Effector memory CD8-positive, alpha-beta T cell (primary cell): ENCODE data around the gene INSR.

Experiments used
- ATAC-seq: fragments of 150-1000 bp; cut with Tn5 transposase; replicated peaks from 2 replicates; pipeline ENCODE4 v1.10.0; 2021; ENCODE audit warnings: mild to moderate bottlenecking, moderate library complexity
- DNase-seq, 3 experiments: peaks; one replicate each; pipeline ENCODE4 v3.0.0; 2021
- H3K27ac Mint-ChIP-seq, 2 donors: one replicate each; pipeline ENCODE4 v1.8.0; 2022; ENCODE audit warnings: mild to moderate bottlenecking in 2 of 2, mixed read lengths in 2 of 2, moderate library complexity in 2 of 2
- H3K27me3 Mint-ChIP-seq, 2 donors: one replicate each; pipeline ENCODE4 v1.8.0; 2022; ENCODE audit warnings: mixed read lengths in 2 of 2
- H3K36me3 Mint-ChIP-seq: one replicate; pipeline ENCODE4 v1.8.0; 2022; ENCODE audit warnings: mild to moderate bottlenecking, moderate library complexity, mixed read lengths; ENCODE audit not compliant: insufficient read depth
- H3K4me1 Mint-ChIP-seq, 2 donors: one replicate each; pipeline ENCODE4 v1.8.0; 2022; ENCODE audit warnings: low read depth in 2 of 2, mixed read lengths in 2 of 2
- H3K4me3 Mint-ChIP-seq, 2 donors: one replicate each; pipeline ENCODE4 v1.8.0; 2022; ENCODE audit warnings: mild to moderate bottlenecking in 2 of 2, mixed read lengths in 2 of 2, moderate library complexity in 2 of 2
- H3K9me3 Mint-ChIP-seq, 2 donors: one replicate each; pipeline ENCODE4 v1.8.0; 2022; ENCODE audit warnings: mixed read lengths in 2 of 2

INSR gene

GRCh38 chr19:7258840-7259395 is 35.3 kb downstream of the INSR start:
- ATAC-seq (no peak), DNase-seq (no peak)
- Mint-ChIP-seq H3K36me3 (no peaks in the 10 kb centered on the region), H3K27ac (no peak overlapping the region), H3K27me3 (peaks cover 12 to 27% of the 10 kb centered on the region in 2 donors), H3K4me3 (no peak overlapping the region), H3K4me1 (no peaks in the 10 kb centered on the region), H3K9me3 (no peaks in the 10 kb centered on the region)

DNA sequence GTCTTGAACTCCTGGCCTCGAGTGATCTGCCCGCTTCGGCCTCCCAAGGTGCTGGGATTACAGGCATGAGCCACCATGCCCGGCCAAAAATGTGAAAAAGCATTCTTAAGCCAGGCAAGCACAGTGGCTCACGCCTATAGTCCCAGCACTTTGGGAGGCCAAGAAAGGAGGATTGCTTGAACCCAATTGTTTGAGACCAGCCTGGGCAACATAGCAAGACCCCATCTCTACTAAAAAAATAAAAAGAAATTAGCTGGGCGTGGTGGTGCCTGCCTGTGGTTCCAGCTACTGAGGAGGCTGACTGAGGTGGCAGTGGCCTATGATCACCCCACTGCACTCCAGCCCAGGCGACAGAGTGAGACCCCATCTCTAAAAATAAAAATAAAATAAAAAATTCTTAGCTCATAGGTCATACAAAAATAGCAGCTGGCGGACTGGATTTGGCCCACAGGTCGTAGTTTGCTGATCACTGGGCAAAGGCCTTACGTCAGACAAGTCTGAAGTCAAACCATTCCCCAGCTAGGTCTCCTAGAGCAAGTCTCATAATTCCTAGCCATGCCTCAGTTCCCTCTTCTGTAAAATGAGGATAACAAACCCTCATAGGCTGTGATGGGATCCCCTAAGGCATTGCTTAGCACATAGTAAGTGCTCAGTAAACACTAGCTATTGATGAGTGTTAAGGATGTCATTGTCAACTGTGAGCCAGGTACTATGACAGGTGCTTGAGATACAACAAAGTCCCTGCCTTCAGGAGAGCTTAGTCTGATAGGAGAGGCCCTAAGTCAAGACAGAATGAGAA is 36.0 kb downstream of the INSR start:
- Mint-ChIP-seq H3K27me3 (peaks cover 12 to 27% of the 10 kb centered on the region in 2 donors), H3K9me3 (no peaks in the 10 kb centered on the region), H3K36me3 (no peaks in the 10 kb centered on the region), H3K4me1 (no peaks in the 10 kb centered on the region), H3K4me3 (no peak overlapping the region), H3K27ac (no peak overlapping the region)
- ATAC-seq (no peak), DNase-seq (no peak)

DNA sequence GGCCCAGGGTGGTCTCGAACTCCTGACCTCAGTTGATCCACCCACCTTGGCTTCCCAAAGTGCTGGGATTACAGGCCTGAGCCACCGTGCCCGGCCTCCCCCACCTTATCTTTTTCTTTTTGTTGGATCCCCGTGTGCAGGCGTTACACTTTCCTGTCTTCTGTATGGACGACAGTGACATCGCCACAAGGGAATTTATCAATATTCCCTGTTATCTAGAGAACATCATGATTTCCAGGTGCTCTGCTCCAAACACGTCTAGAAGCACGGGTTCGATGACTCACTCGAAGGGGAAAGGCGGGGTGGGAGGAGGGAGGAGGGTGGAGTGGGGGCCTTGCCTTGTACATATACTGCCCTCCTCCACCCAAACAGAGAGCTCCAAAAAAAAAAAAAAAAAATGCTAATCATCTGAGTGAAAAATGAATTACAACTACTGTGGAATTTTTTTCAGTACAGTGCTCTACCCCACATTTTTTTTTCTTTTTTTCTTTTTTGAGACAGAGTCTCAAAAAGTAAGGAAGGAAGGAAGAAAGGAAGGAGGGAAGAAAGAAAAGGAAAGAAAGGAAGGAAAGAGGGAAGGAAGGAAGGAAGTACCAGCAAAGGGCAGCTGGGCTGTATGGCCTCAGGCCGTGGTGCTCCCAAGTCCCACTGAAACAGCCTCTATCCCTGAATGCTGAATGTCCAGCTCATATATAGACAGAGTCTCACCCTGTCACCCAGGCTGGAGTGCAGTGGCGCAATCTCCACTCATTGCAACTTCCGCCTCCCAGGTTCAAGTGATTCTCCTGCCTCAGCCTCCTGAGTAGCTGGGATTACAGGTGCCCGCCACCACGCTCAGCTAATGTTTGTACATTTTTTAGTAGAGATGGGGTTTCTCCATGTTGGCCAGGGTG is 36.8 kb downstream of the INSR start:
- no peaks in the 10 kb centered on the region for H3K9me3 Mint-ChIP-seq
- no peak overlapping the region for H3K4me3 Mint-ChIP-seq
- peaks cover 7 to 27% of the 10 kb centered on the region in 2 donors for H3K27me3 Mint-ChIP-seq
- H3K36me3 Mint-ChIP-seq, result no peaks in the 10 kb centered on the region
- no peak overlapping the region for H3K27ac Mint-ChIP-seq
- no peaks in the 10 kb centered on the region for H3K4me1 Mint-ChIP-seq
- ATAC-seq (no peak), DNase-seq (no peak)

DNA sequence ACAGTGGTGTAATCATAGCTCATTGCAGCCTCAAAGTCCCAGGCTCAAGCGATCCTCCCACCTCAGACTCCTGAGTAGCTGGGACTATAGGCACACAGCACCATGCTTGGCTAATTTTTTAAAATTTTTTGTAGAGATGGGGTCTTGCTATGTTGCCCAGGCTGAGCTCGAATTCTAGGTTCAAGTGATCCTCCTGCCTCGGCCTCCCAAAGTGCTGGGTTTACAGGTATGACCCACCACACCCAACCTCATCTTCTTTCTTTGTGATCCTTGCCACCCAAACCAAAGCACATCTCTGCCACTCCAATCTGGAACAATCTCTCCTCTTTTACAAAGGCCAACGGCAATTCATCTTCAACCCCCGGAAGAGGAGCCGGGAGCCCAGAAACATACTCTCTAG is 38.6 kb downstream of the INSR start:
- DNase-seq, result no peak
- Mint-ChIP-seq H3K27me3 (peaks cover 0 to 16% of the 10 kb centered on the region in 2 donors), H3K4me1 (no peaks in the 10 kb centered on the region), H3K4me3 (no peak overlapping the region), H3K36me3 (no peaks in the 10 kb centered on the region), H3K9me3 (no peaks in the 10 kb centered on the region), H3K27ac (no peak overlapping the region)
- ATAC-seq, result no peak

DNA sequence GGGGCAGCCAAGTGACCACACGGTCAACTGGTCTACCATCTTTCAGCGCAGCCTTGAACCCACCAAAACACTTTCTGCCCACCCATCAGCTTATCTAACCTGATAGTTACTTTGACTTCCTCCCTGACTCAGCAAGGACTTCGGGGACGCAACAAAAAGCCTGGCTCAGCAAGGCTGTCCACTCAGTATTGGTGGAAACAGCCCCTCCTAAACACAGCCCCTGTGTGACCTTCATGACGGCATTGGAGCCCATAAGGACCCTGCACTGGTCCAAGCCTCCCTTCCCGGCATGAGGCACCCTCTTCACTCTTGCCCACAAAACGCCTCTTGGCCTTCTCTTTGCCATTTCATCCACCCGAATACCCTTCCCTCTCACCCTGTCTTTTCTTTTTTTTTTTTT is 39.1 kb downstream of the INSR start:
- H3K4me3 Mint-ChIP-seq, result no peak overlapping the region
- no peaks in the 10 kb centered on the region for H3K9me3 Mint-ChIP-seq
- H3K27me3 Mint-ChIP-seq, result peaks cover 2 to 11% of the 10 kb centered on the region in 2 donors
- H3K4me1 Mint-ChIP-seq, result no peaks in the 10 kb centered on the region
- no peaks in the 10 kb centered on the region for H3K36me3 Mint-ChIP-seq
- no peak overlapping the region for H3K27ac Mint-ChIP-seq
- ATAC-seq (no peak), DNase-seq (no peak)

- H3K36me3 Mint-ChIP-seq, result no peaks in the 10 kb centered on the region
- ATAC-seq, result no peak
- no peaks in the 10 kb centered on the region for H3K4me1 Mint-ChIP-seq
Measured at GRCh38 chr19:7254590-7254989, 39.6 kb downstream of the INSR start.

DNA sequence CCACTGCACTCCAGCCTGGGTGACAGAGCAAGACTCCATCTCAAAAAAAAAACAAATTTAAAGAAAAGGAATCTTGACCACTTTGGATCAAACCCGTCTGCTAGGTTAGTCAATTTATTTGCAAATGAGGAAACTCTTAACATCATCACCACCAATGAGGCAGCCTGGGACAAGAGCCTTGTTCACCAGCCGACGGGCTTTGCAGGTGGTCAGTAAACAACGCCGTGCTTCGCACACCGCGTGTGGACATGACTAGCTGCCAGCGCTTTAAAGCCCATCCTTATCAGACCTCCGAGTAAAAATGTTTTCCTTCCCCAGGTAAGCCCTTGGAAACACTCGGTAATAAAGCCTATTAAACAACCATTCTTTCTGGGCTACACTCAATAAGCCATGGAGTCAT is 41.9 kb downstream of the INSR start:
- peaks cover 14 to 17% of the 10 kb centered on the region in 2 donors for H3K27me3 Mint-ChIP-seq
- H3K9me3 Mint-ChIP-seq, result no peaks in the 10 kb centered on the region
- H3K36me3 Mint-ChIP-seq, result no peaks in the 10 kb centered on the region
- H3K4me1 Mint-ChIP-seq, result no peaks in the 10 kb centered on the region
- H3K4me3 Mint-ChIP-seq, result no peak overlapping the region
- H3K27ac Mint-ChIP-seq, result no peak overlapping the region
- DNase-seq (no peak), ATAC-seq (no peak)

More at GRCh38 chr19:7254590-7254989, 39.6 kb downstream of the INSR start:
- Mint-ChIP-seq H3K27me3 (peaks cover 7 to 13% of the 10 kb centered on the region in 2 donors), H3K9me3 (no peaks in the 10 kb centered on the region), H3K4me3 (no peak overlapping the region), H3K27ac (no peak overlapping the region)
- no peak for DNase-seq

- H3K4me3 Mint-ChIP-seq, result no peak overlapping the region
- H3K4me1 Mint-ChIP-seq, result no peaks in the 10 kb centered on the region
- no peak overlapping the region for H3K27ac Mint-ChIP-seq
- DNase-seq, result no peak
- peaks cover 0 to 2% of the 10 kb centered on the region in 2 donors for H3K9me3 Mint-ChIP-seq
- ATAC-seq, result no peak
- no peaks in the 10 kb centered on the region for H3K36me3 Mint-ChIP-seq
- peaks cover 14 to 24% of the 10 kb centered on the region in 2 donors for H3K27me3 Mint-ChIP-seq
Measured at GRCh38 chr19:7251494-7251893, 42.7 kb downstream of the INSR start.

- no peaks in the 10 kb centered on the region for H3K36me3 Mint-ChIP-seq
- ATAC-seq (no peak), DNase-seq (no peak)
- H3K4me3 Mint-ChIP-seq, result no peak overlapping the region
- H3K9me3 Mint-ChIP-seq, result peaks cover 0 to 2% of the 10 kb centered on the region in 2 donors
- H3K27ac Mint-ChIP-seq, result no peak overlapping the region
- no peaks in the 10 kb centered on the region for H3K4me1 Mint-ChIP-seq
- peaks cover 14 to 24% of the 10 kb centered on the region in 2 donors for H3K27me3 Mint-ChIP-seq
Measured at GRCh38 chr19:7250951-7251350, 43.3 kb downstream of the INSR start.

- no peaks in the 10 kb centered on the region for H3K36me3 Mint-ChIP-seq
- peaks cover 14 to 24% of the 10 kb centered on the region in 2 donors for H3K27me3 Mint-ChIP-seq
- no peak for ATAC-seq
- peaks cover 0 to 2% of the 10 kb centered on the region in 2 donors for H3K9me3 Mint-ChIP-seq
- DNase-seq, result no peak
- H3K4me3 Mint-ChIP-seq, result no peak overlapping the region
- H3K27ac Mint-ChIP-seq, result no peak overlapping the region
- no peaks in the 10 kb centered on the region for H3K4me1 Mint-ChIP-seq
Measured at GRCh38 chr19:7250057-7250596, 44.1 kb downstream of the INSR start.

DNA sequence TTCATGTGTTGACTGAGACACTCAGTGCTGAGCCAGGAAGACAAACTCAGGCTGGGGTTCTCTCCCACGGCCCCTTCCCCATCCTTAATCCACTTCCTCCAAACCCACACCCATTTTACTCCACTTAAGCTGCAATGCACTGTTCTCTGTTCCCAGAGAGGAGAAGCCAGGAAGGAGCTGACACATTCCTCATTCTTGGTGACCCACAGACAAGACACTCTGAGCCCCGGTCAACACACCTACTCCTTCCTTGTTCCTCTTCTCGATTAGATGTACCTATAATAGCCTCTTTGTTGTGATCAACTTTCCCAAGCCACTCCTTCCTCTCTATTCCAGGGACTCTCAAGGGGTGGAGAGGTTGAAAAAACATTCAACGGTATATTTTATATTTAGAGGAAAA is 47.1 kb downstream of the INSR start:
- no peak for ATAC-seq
- peaks cover 0 to 2% of the 10 kb centered on the region in 2 donors for H3K9me3 Mint-ChIP-seq
- H3K27me3 Mint-ChIP-seq, result peaks cover 14 to 24% of the 10 kb centered on the region in 2 donors
- no peak overlapping the region for H3K4me3 Mint-ChIP-seq
- H3K27ac Mint-ChIP-seq, result no peak overlapping the region
- H3K36me3 Mint-ChIP-seq, result no peaks in the 10 kb centered on the region
- H3K4me1 Mint-ChIP-seq, result no peaks in the 10 kb centered on the region
- DNase-seq, result no peak

GRCh38 chr19:7246601-7247000 is 47.6 kb downstream of the INSR start:
- peaks cover 0 to 2% of the 10 kb centered on the region in 2 donors for H3K9me3 Mint-ChIP-seq
- H3K4me3 Mint-ChIP-seq, result no peak overlapping the region
- H3K27me3 Mint-ChIP-seq, result peaks cover 14 to 24% of the 10 kb centered on the region in 2 donors
- no peak for ATAC-seq
- no peaks in the 10 kb centered on the region for H3K36me3 Mint-ChIP-seq
- H3K27ac Mint-ChIP-seq, result no peak overlapping the region
- H3K4me1 Mint-ChIP-seq, result no peaks in the 10 kb centered on the region
- DNase-seq, result no peak

DNA sequence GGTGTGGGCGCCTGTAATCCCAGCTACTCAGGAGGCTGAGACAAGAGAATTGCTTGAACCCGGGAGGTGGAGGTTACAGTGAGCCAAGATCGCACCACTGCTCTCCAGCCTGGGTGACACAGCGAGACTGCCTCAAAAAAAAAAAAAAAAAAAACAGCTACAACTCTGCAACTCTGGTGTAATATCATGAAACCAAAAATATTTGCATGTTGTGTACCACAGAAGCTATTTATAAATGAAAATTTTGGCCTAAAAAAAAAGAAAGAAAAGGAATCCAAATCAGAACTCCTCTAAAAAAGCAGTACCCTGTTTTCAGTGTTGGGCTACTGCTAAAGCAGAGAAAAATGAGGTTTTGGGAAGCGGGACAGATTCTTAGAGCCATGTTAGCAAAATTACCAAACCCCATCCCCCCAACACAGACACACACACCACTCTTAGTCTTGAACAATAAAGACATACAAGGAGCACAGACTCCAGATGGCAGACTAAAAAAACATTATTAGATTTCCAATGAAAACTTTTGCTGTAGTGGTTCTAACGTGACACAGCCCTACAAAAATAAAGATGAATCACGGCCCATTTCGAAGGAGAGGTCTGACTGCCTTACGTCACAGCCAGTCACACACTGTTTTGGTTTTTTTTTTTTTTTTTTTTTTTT is 51.5 kb downstream of the INSR start:
- H3K27me3 Mint-ChIP-seq, result peaks cover 0 to 9% of the 10 kb centered on the region in 2 donors
- H3K4me1 Mint-ChIP-seq, result no peaks in the 10 kb centered on the region
- DNase-seq (no peak), ATAC-seq (no peak)
- no peak overlapping the region for H3K4me3 Mint-ChIP-seq
- H3K27ac Mint-ChIP-seq, result no peak overlapping the region
- H3K9me3 Mint-ChIP-seq, result peaks cover 0 to 4% of the 10 kb centered on the region in 2 donors
- H3K36me3 Mint-ChIP-seq, result no peaks in the 10 kb centered on the region
